Endodermal cell (in vitro differentiated cells): ENCODE results near the gene GPR34. TPM values are rescaled to one million over a fixed set of nuclear protein-coding genes. Genes with fewer than 3 reads are reported as not detected.

Source experiments
- DNase-seq: peaks from one replicate; pipeline ENCODE4 v3.0.0-alpha.2; 2017
- H3K27ac ChIP-seq: 2 replicates; pipeline ENCODE4 v1.5.1; 2013; ENCODE audit warnings: mild to moderate bottlenecking, low read depth, low read length, moderate library complexity
- H3K27me3 ChIP-seq: 2 replicates; pipeline ENCODE4 v1.6.1; 2013; ENCODE audit warnings: mild to moderate bottlenecking, low read length, moderate library complexity; ENCODE audit not compliant: insufficient read depth, control insufficient read depth, poor library complexity, severe bottlenecking
- H3K36me3 ChIP-seq: 2 replicates; pipeline ENCODE4 v1.7.0; 2013; ENCODE audit warnings: mild to moderate bottlenecking, low read length, moderate library complexity; ENCODE audit not compliant: control insufficient read depth, insufficient read depth
- H3K4me1 ChIP-seq: one replicate; pipeline ENCODE4 v1.7.0; 2013; ENCODE audit warnings: low read length; ENCODE audit not compliant: control insufficient read depth, insufficient read depth
- H3K4me3 ChIP-seq: 2 replicates; pipeline ENCODE4 v1.5.1; 2013; ENCODE audit warnings: mild to moderate bottlenecking, low read length, moderate library complexity
- H3K9ac ChIP-seq: 2 replicates; pipeline ENCODE4 v1.6.1; 2013; ENCODE audit warnings: mild to moderate bottlenecking, low read length, moderate library complexity; ENCODE audit not compliant: poor library complexity, severe bottlenecking; ENCODE audit errors: extremely low read depth
- H3K9me3 ChIP-seq: 2 replicates; pipeline ENCODE4 v1.6.1; 2013; ENCODE audit warnings: mild to moderate bottlenecking, low read length, moderate library complexity; ENCODE audit not compliant: control insufficient read depth
- H3K27ac Mint-ChIP-seq: 2 replicates; pipeline ENCODE4 v1.8.0; 2020; ENCODE audit warnings: mixed read lengths
- H3K27me3 Mint-ChIP-seq: 2 replicates; pipeline ENCODE4 v1.8.0; 2021; ENCODE audit warnings: mild to moderate bottlenecking, mixed read lengths; ENCODE audit not compliant: insufficient read depth
- H3K36me3 Mint-ChIP-seq: 2 replicates; pipeline ENCODE4 v1.8.0; 2020; ENCODE audit warnings: low read depth, mixed read lengths
- H3K4me1 Mint-ChIP-seq: 2 replicates; pipeline ENCODE4 v1.8.0; 2020; ENCODE audit warnings: mixed read lengths
- H3K4me3 Mint-ChIP-seq: 2 replicates; pipeline ENCODE4 v1.8.0; 2020; ENCODE audit warnings: mild to moderate bottlenecking, moderate library complexity, mixed read lengths
- H3K9me3 Mint-ChIP-seq: 2 replicates; pipeline ENCODE4 v1.8.0; 2020; ENCODE audit warnings: mild to moderate bottlenecking, mixed read lengths
- CTCF ChIP-seq: fragments of 200-600 bp; sonication (generic); conservative IDR thresholded peaks from 2 replicates; pipeline ENCODE4 v1.5.0; 2021; ENCODE audit warnings: antibody characterized with exemption, mild to moderate bottlenecking
- WGBS, 2 experiments: methylation state at CpG; one replicate each; pipeline versions ENCODE4 v1.1.5 to v1.1.7; 2013; ENCODE audit warnings: missing lambda C conversion rate in 2 of 2, mixed read lengths in 1 of 2; ENCODE audit not compliant: insufficient coverage in 1 of 2, insufficient read length in 1 of 2; 5-methylcytosine and 5-hydroxymethylcytosine counted together
- total RNA-seq, 2 donors: library from RNA; stranded (reverse); fragmentation: NEBNext Ultra II Directional in 1 of 2; extraction: Animal tissue kit (Norgen Biotek cat#: 25700) in 1 of 2; gene quantifications; 2 replicates in 1 of 2; 3 replicates in 1 of 2; pipeline ENCODE4 v1.2.1, GENCODE V29; 2021

GPR34 gene
- total RNA-seq, 2 donors from 2014 or later: not detected

- Histone ChIP-seq H3K27me3 (no peaks in the 10 kb centered on the region), H3K36me3 (no peaks in the 10 kb centered on the region), H3K9me3 (no peaks in the 10 kb centered on the region), H3K4me3 (no peak overlapping the region), H3K9ac (no peak overlapping the region), H3K27ac (no peak overlapping the region), H3K4me1 (no peaks in the 10 kb centered on the region)
- TF ChIP-seq CTCF: no peak
- Mint-ChIP-seq H3K27me3 (no peaks in the 10 kb centered on the region), H3K9me3 (peaks cover 29% of the 10 kb centered on the region), H3K36me3 (peaks cover 4% of the 10 kb centered on the region), H3K4me3 (no peak overlapping the region), H3K4me1 (no peaks in the 10 kb centered on the region), H3K27ac (no peak overlapping the region)
- no peak for DNase-seq
Observed at GRCh38 chrX:41703574-41704029, 14.8 kb downstream of the GPR34 start.

GRCh38 chrX:41705042-41705441 is 16.3 kb downstream of the GPR34 start:
- 100% methylated on average over 1 of the region's 1 CpG; no CpG with 5 or more reads in 1 of the 2 experiments for WGBS, 2 experiments
- no peaks in the 10 kb centered on the region for H3K36me3 ChIP-seq
- no peaks in the 10 kb centered on the region for H3K4me1 ChIP-seq
- no peak overlapping the region for H3K4me3 ChIP-seq
- H3K36me3 Mint-ChIP-seq: peaks cover 4% of the 10 kb centered on the region
- peaks cover 35% of the 10 kb centered on the region for H3K9me3 Mint-ChIP-seq
- no peaks in the 10 kb centered on the region for H3K27me3 Mint-ChIP-seq
- no peak overlapping the region for H3K27ac ChIP-seq
- H3K4me1 Mint-ChIP-seq: no peaks in the 10 kb centered on the region
- H3K27me3 ChIP-seq: no peaks in the 10 kb centered on the region
- H3K9ac ChIP-seq: no peak overlapping the region
- H3K27ac Mint-ChIP-seq: no peak overlapping the region
- no peaks in the 10 kb centered on the region for H3K9me3 ChIP-seq
- no peak for TF ChIP-seq CTCF
- no peak for DNase-seq
- no peak overlapping the region for H3K4me3 Mint-ChIP-seq

GRCh38 chrX:41705680-41706374 is 17.1 kb downstream of the GPR34 start:
- H3K4me3 ChIP-seq: no peak overlapping the region
- Mint-ChIP-seq H3K9me3 (peaks cover 35% of the 10 kb centered on the region), H3K27me3 (no peaks in the 10 kb centered on the region), H3K4me3 (no peak overlapping the region), H3K36me3 (peaks cover 4% of the 10 kb centered on the region), H3K4me1 (no peaks in the 10 kb centered on the region), H3K27ac (no peak overlapping the region)
- no peak overlapping the region for H3K9ac ChIP-seq
- no peaks in the 10 kb centered on the region for H3K27me3 ChIP-seq
- no peak for DNase-seq
- H3K9me3 ChIP-seq: no peaks in the 10 kb centered on the region
- 98 to 100% methylated on average over 2 to 3 of the region's 3 CpGs for WGBS, 2 experiments
- H3K36me3 ChIP-seq: no peaks in the 10 kb centered on the region
- no peaks in the 10 kb centered on the region for H3K4me1 ChIP-seq
- H3K27ac ChIP-seq: no peak overlapping the region
- no peak for TF ChIP-seq CTCF
